ENCODE measurements around the gene CA4. TPM values are rescaled to one million over a fixed set of nuclear protein-coding genes. Genes with fewer than 3 reads are reported as not detected.
"Not testable (repeated sequence)": the region's sequence is repeated elsewhere in the genome, so short reads cannot be mapped to it uniquely, and the experiment has no call there.

The CA4 gene
- total and polyA plus RNA-seq, 3 experiments from 2014 or later, result not detected

DNA sequence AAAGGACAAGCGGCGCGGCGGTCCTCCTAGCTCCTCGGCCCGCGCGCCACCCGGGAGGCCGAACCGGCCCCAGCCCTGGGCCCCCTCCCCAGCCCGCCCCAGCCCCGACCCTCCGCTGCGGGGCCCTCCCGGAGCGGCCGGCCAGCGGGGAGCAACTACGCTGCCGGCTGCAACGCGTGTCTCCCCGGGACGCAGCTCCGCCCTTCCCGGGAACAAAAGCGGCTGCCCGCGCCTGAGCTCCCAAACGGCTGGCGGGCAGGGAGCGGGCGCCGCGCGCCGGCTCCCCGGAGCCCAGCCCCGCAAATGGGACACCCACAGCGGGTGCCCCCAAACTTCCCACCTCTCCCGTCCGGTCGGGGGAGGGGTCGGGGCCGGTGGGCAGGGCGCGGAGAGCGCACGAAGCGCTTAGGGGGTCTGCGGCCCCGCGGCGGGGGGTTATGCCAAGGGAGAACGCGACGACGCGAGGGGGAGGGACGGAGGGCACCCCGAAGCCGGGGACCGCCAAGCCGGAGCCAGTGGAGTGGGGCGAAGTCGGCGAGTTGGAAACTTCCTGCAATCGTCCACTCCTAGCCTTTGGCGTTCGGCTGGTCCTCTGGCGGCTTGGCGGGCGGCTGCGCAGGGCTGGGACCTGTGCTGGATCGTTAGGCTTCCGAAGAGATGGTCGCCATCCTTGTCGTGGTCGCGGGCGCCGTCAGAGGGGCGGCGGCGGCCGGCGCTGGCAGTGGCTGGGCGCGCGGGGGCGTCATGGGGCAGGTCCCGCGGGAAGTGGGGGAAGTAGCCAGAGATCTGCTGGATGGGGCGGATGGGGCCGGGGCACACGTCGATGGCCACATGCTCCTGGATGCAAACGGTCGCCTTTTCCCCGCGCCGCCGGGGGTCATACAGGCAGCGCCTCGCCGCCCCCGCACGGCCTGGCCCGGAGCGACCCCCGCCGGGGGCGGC is 29.7 kb upstream of the CA4 start:
- H3K4me1 ChIP-seq (ENCODE audit: insufficient read depth, low read length); H3K27me3 ChIP-seq (ENCODE audit: insufficient read depth, low read length, poor library complexity, severe bottlenecking); H3K27ac Mint-ChIP-seq; POLR2A ChIA-PET; H3K27ac ChIP-seq (ENCODE audit: low read depth, low read length); DNase-seq; H3K36me3 ChIP-seq (ENCODE audit: insufficient read depth, low read length); H3K9me3 ChIP-seq (ENCODE audit: low read length); H3K4me3 ChIP-seq (ENCODE audit: low read length); H3K4me1 Mint-ChIP-seq; H3K4me3 Mint-ChIP-seq; H3K27me3 Mint-ChIP-seq; CTCF ChIA-PET; H3K36me3 Mint-ChIP-seq; H3K9me3 Mint-ChIP-seq: not testable (repeated sequence)

DNA sequence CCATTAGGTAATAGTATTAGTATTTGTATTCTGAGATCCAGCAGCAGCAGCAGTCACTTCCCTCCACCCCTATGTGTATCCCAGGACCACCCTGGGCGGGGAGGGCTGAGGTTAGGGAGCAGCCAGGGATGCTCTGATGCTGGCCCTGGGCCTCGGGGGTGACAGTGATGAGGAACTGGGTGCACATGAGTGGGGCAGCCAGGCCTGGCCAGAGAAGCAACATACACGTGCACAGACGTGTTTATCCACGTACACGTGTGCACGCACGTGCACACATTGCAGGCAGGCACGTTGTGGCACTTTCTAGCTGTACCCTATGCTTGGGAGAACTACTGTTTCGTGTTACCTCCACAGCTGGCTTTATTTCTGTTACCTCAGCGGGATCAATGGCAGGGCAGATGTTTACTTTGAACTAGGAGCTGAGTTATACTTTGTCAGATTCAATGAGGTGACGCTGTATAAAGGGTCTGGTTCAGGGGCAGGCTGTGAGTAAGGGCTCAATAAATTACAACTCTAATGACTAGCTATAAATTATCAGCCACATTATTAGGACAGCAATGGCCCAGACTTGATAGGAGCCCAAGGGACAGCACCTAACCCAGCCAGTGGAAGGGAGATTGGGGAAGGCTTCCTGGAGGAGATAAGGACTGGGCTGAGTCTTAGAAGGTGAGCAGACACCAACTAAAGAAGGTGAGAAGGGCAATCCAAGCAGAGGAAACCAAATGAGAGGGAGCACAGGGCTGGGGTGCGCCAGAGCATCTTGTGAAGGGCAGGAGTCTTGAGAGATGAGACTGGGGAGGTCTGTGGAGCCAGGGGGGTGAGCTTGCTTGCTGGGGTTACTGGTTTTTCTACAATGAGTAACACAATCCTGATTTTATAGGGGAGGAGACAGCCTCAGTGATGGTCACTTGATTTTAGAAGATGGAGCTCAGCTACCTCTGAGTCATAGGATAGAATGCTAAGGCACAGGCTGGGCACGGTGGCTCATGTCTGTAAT is 22.4 kb upstream of the CA4 start:
- Mint-ChIP-seq H3K9me3 (no peaks in the 10 kb centered on the region), H3K4me3 (no peak overlapping the region), H3K27ac (no peak overlapping the region), H3K4me1 (peaks cover 0 to under 1% (median 0%) of the 10 kb centered on the region in 3 donors), H3K27me3 (peaks cover 0 to 5% of the 10 kb centered on the region in 2 donors), H3K36me3 (peaks cover under 1 to 6% (median 4%) of the 10 kb centered on the region in 3 donors)
- Histone ChIP-seq H3K4me3 (ENCODE audit: low read length) (no peak overlapping the region), H3K36me3 (ENCODE audit: insufficient read depth, low read length) (no peaks in the 10 kb centered on the region), H3K4me1 (ENCODE audit: insufficient read depth, low read length) (no peaks in the 10 kb centered on the region), H3K27me3 (ENCODE audit: insufficient read depth, low read length, poor library complexity, severe bottlenecking) (no peaks in the 10 kb centered on the region), H3K27ac (ENCODE audit: low read depth, low read length) (no peak overlapping the region), H3K9me3 (ENCODE audit: low read length) (no peaks in the 10 kb centered on the region)
- no peak for DNase-seq
- POLR2A ChIA-PET, result no interaction called here
- CTCF ChIA-PET, result interaction anchor here (2.6 kb wide), 1 partner anchor 13 kb away, joined by 8 read pairs; no protein-coding TSS in a partner anchor

DNA sequence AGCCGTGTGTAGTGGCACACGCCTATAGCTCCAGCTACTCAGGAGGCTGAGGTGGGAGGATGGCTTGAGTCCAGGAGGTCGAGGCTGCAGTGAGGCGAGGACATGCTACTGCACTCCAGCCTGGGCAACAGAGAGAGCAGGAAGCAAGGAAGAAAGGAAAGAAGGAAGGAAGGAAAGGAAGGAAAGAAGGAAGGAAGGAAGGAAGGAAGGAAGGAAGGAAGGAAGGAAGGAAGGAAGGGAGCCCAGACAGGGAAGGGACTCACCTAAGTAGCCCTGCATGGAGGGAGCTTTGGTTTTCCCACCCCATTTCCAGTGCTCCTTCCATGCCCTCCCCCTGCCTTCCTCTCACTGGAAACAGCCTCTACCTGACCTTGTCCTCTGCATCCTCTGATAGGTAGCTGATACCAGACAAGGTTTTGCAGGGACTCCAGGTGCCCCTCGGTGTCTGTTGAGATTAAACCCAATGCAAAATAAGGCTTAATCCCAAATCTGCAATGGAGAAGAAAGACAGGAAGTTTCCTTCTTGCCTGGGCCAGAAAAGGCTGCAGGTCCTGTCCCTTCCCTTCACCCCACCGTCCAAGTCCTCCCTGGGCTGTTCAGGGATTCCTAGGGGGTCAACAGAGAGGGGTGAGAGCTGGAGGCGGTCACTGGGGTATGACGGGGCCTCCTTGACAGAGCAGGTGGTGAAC is 21.5 kb upstream of the CA4 start:
- ChIA-PET POLR2A (no interaction called here), CTCF (interaction anchor here (2.6 kb wide), 1 partner anchor 12 kb away, joined by 8 read pairs; no protein-coding TSS in a partner anchor)
- no peaks in the 10 kb centered on the region for H3K9me3 Mint-ChIP-seq
- peaks cover 4 to 10% (median 9%) of the 10 kb centered on the region in 3 donors for H3K36me3 Mint-ChIP-seq
- Histone ChIP-seq H3K4me3 (ENCODE audit: low read length) (no peak overlapping the region), H3K27ac (ENCODE audit: low read depth, low read length) (no peak overlapping the region), H3K9me3 (ENCODE audit: low read length) (no peaks in the 10 kb centered on the region), H3K4me1 (ENCODE audit: insufficient read depth, low read length) (no peaks in the 10 kb centered on the region), H3K27me3 (ENCODE audit: insufficient read depth, low read length, poor library complexity, severe bottlenecking) (no peaks in the 10 kb centered on the region), H3K36me3 (ENCODE audit: insufficient read depth, low read length) (no peaks in the 10 kb centered on the region)
- H3K27me3 Mint-ChIP-seq, result peaks cover 0 to 7% of the 10 kb centered on the region in 2 donors
- DNase-seq, result no peak
- H3K27ac Mint-ChIP-seq, result no peak overlapping the region
- no peak overlapping the region for H3K4me3 Mint-ChIP-seq
- H3K4me1 Mint-ChIP-seq, result peaks cover 2 to 8% (median 6%) of the 10 kb centered on the region in 3 donors

DNA sequence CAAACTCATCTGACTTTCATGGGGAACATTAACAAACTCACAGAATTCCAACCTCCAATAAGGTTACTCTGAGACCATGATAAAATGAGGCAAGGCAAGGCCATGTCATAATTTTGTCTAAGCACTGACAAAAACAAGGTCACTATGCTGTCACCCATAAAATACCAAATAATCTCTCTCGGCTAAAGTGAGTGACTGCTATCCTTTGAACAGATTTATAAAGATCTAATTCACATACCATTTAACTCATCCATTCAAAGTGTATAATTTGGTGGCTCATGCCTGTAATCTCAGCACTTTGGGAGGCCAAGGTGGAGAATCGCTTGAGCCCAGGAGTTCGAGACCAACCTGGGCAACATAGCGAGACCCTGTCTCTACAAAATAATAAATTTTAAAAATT is 20.6 kb upstream of the CA4 start:
- Histone ChIP-seq H3K4me1 (ENCODE audit: insufficient read depth, low read length) (peaks cover 4% of the 10 kb centered on the region), H3K4me3 (ENCODE audit: low read length) (no peak overlapping the region), H3K36me3 (ENCODE audit: insufficient read depth, low read length) (no peaks in the 10 kb centered on the region), H3K27me3 (ENCODE audit: insufficient read depth, low read length, poor library complexity, severe bottlenecking) (no peaks in the 10 kb centered on the region), H3K27ac (ENCODE audit: low read depth, low read length) (no peak overlapping the region), H3K9me3 (ENCODE audit: low read length) (no peaks in the 10 kb centered on the region)
- H3K4me3 Mint-ChIP-seq, result no peak overlapping the region
- ChIA-PET POLR2A (no interaction called here), CTCF (interaction anchor here (2.6 kb wide), 1 partner anchor 11 kb away, joined by 8 read pairs; no protein-coding TSS in a partner anchor)
- no peak overlapping the region for H3K27ac Mint-ChIP-seq
- no peak for DNase-seq
- peaks cover 6 to 15% (median 12%) of the 10 kb centered on the region in 3 donors for H3K4me1 Mint-ChIP-seq
- peaks cover 4 to 10% (median 9%) of the 10 kb centered on the region in 3 donors for H3K36me3 Mint-ChIP-seq
- no peaks in the 10 kb centered on the region for H3K9me3 Mint-ChIP-seq
- H3K27me3 Mint-ChIP-seq, result peaks cover 3 to 8% of the 10 kb centered on the region in 2 donors

DNA sequence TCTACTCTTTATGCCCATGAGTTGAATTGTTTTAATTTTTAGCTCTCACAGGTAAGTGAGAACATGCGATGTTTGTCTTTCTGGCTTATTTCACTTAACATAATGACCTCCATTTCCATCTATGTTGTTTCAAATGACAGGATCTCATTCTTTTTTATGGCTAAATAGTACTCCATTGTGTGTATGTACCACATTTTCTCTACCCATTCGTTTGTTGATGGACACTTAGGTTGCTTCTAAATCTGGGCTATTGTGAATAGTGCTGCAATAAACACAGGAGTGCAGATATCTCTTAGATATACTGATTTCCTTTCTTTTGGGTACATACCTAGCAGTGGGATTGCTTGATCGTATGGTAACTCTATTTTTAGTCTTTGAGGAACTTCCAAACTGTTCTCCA is 19.3 kb upstream of the CA4 start:
- H3K36me3 Mint-ChIP-seq, result peaks cover 4 to 18% (median 9%) of the 10 kb centered on the region in 3 donors
- H3K4me1 ChIP-seq (ENCODE audit: insufficient read depth, low read length), result peaks cover 8% of the 10 kb centered on the region
- no peak overlapping the region for H3K27ac Mint-ChIP-seq
- ChIA-PET CTCF (no interaction called here), POLR2A (no interaction called here)
- H3K27me3 Mint-ChIP-seq, result peaks cover 7 to 10% of the 10 kb centered on the region in 2 donors
- peaks cover 18 to 27% (median 25%) of the 10 kb centered on the region in 3 donors for H3K4me1 Mint-ChIP-seq
- no peaks in the 10 kb centered on the region for H3K36me3 ChIP-seq (ENCODE audit: insufficient read depth, low read length)
- no peak overlapping the region for H3K4me3 Mint-ChIP-seq
- no peaks in the 10 kb centered on the region for H3K9me3 Mint-ChIP-seq
- no peak overlapping the region for H3K27ac ChIP-seq (ENCODE audit: low read depth, low read length)
- no peaks in the 10 kb centered on the region for H3K9me3 ChIP-seq (ENCODE audit: low read length)
- DNase-seq, result no peak
- H3K4me3 ChIP-seq (ENCODE audit: low read length), result no peak overlapping the region
- no peaks in the 10 kb centered on the region for H3K27me3 ChIP-seq (ENCODE audit: insufficient read depth, low read length, poor library complexity, severe bottlenecking)

DNA sequence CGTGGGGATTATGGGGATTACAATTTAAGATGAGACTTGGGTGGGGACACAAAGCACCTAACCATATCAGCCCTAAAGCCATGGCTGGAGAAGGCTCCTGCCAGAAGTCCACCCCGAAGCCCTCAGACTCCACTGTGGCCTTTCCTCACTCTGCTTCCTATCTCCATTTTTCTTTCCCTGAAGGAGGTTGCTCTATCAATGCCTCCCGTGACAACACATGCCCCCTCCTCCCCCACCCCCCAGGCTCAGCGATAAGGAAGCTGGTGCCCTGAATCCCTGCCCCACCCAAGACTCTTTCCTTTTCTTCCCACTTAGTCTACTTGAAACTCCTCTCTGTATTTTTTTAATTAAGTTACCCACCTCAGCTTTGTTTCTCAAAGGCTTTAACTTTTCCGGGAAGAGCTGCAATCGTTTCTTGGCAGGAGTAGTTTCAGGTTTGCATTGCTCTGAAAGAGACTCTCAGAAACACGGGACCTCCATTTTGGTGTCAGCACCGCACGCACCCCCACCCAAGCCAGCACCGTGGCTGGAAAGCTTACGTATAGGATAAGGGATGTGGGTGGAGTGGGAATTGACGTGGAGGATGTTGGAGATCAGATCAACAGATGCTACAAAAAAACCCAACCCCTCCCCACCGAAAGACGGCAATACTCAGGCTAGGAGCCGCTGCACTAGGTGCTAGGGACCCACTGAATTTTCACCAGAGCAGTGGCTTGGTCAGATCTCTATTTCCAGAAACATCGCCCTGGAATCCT is 15.2 kb upstream of the CA4 start:
- peak overlapping the region; percentile 35 for H3K27ac ChIP-seq (ENCODE audit: low read depth, low read length)
- no peaks in the 10 kb centered on the region for H3K36me3 ChIP-seq (ENCODE audit: insufficient read depth, low read length)
- ChIA-PET CTCF (no interaction called here), POLR2A (interaction anchor here (0.6 kb wide), 2 partner anchors 404 to 806 kb away, joined by 3 read pairs; no protein-coding TSS in a partner anchor)
- Mint-ChIP-seq H3K9me3 (peaks cover 0 to 2% (median 0%) of the 10 kb centered on the region in 5 donors), H3K4me3 (peak overlapping the region; percentile 88 to 96 (median 93)), H3K4me1 (peaks cover 25 to 35% (median 34%) of the 10 kb centered on the region in 3 donors), H3K36me3 (peaks cover 9 to 18% (median 9%) of the 10 kb centered on the region in 3 donors), H3K27ac (peak overlapping the region in 7 of 8 donors; percentile 7 to 88 (median 65)), H3K27me3 (peaks cover 16 to 26% of the 10 kb centered on the region in 2 donors)
- H3K4me1 ChIP-seq (ENCODE audit: insufficient read depth, low read length), result peaks cover 8% of the 10 kb centered on the region
- H3K9me3 ChIP-seq (ENCODE audit: low read length), result no peaks in the 10 kb centered on the region
- peak overlapping the region; percentile 74 for H3K4me3 ChIP-seq (ENCODE audit: low read length)
- H3K27me3 ChIP-seq (ENCODE audit: insufficient read depth, low read length, poor library complexity, severe bottlenecking), result peaks cover 14% of the 10 kb centered on the region
- DNase-seq, result peak in 2 of 5 donors; percentile 22 to 48

Measured in CD8-positive, alpha-beta memory T cell (primary cell).